Measurements from ENCODE around the gene LY6G6D.

DNA sequence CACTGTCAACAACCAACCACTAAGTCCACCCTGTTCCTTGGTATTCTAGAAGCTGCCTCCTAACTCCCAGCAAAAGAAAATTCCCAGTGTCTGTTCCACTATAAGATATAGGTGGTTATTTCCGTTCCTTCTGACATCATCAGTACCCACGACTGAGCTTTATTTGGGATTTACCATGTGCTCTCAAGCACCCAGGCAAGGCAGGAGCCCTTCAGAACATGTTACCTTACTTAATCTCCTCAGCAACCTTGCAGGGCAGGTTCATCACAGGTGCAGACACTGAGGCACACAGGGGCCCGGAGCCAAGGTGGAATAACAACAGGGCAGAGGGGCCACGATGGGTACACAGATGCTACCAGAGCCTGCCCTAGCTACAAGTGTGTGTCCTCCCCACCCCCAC lies 22.8 kb upstream of the LY6G6D start:
- TF ChIP-seq EZH2 (IDR thresholded peaks at IDR 0.05; ENCODE audit: low read length, unreplicated experiment): no peak
- TF ChIP-seq, protein P1, sequence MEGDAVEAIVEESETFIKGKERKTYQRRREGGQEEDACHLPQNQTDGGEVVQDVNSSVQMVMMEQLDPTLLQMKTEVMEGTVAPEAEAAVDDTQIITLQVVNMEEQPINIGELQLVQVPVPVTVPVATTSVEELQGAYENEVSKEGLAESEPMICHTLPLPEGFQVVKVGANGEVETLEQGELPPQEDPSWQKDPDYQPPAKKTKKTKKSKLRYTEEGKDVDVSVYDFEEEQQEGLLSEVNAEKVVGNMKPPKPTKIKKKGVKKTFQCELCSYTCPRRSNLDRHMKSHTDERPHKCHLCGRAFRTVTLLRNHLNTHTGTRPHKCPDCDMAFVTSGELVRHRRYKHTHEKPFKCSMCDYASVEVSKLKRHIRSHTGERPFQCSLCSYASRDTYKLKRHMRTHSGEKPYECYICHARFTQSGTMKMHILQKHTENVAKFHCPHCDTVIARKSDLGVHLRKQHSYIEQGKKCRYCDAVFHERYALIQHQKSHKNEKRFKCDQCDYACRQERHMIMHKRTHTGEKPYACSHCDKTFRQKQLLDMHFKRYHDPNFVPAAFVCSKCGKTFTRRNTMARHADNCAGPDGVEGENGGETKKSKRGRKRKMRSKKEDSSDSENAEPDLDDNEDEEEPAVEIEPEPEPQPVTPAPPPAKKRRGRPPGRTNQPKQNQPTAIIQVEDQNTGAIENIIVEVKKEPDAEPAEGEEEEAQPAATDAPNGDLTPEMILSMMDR (conservative IDR thresholded peaks at IDR 0.05; ENCODE audit: low read depth, low read length): no peak

Data from PC-3 (cell line).